Occipital lobe (tissue), 2 donors: ENCODE measurements around the gene RNF225. TPM values are rescaled to one million over a fixed set of nuclear protein-coding genes. Genes with fewer than 3 reads are reported as not detected.
A peak's percentile ranks its signal among the peaks of the same experiment; 100 is the strongest.
"Not testable (repeated sequence)": the region's sequence is repeated elsewhere in the genome, so short reads cannot be mapped to it uniquely, and the experiment has no call there.

Experiments used
- DNase-seq: peaks from one replicate; lab custom pipeline; 2025; lab: John Stamatoyannopoulos, UW
- total RNA-seq: library from RNA; depleted of rRNA; stranded (reverse); fragments of >200 nt; gene quantifications from one replicate; pipeline ENCODE4 v1.2.3, GENCODE V29; 2014

The RNF225 gene
- not detected for total RNA-seq

GRCh38 chr19:58395220-58395978 lies at the start of gene RNF225:
Gene RNF225 (plus strand): TSS chr19:58395656. CDS start chr19:58396090, 434 bp downstream.
- no peak for DNase-seq

GRCh38 chr19:58346961-58347929 lies 48.2 kb upstream of the RNF225 start:
- peak; percentile 80 for DNase-seq

- DNase-seq: not testable (repeated sequence)
Measured at GRCh38 chr19:58348080-58348479, 47.4 kb upstream of the RNF225 start.

- DNase-seq: no peak
Measured at GRCh38 chr19:58349590-58349989, 45.9 kb upstream of the RNF225 start.

GRCh38 chr19:58350001-58350861 lies 45.2 kb upstream of the RNF225 start:
- DNase-seq: no peak

GRCh38 chr19:58350871-58351557 lies 44.4 kb upstream of the RNF225 start:
- DNase-seq: no peak

- no peak for DNase-seq
Measured at GRCh38 chr19:58351558-58351878, 43.9 kb upstream of the RNF225 start.

- no peak for DNase-seq
Measured at GRCh38 chr19:58351990-58352755, 43.3 kb upstream of the RNF225 start.

- DNase-seq: no peak
Measured at GRCh38 chr19:58352760-58353671, 42.4 kb upstream of the RNF225 start, which contains the start of gene A1BG. Gene A1BG (minus strand): TSS chr19:58353492. CDS start chr19:58353437, 55 bp downstream.

GRCh38 chr19:58353717-58354477 lies 41.6 kb upstream of the RNF225 start:
- DNase-seq: no peak

- no peak for DNase-seq
Measured at GRCh38 chr19:58354478-58355030, 40.9 kb upstream of the RNF225 start.

- DNase-seq: no peak
Measured at GRCh38 chr19:58355215-58355796, 40.1 kb upstream of the RNF225 start.

- DNase-seq: no peak
Measured at GRCh38 chr19:58355908-58356765, 39.3 kb upstream of the RNF225 start.

- no peak for DNase-seq
Measured at GRCh38 chr19:58356766-58357480, 38.5 kb upstream of the RNF225 start.

GRCh38 chr19:58357481-58358145 lies 37.8 kb upstream of the RNF225 start:
- no peak for DNase-seq
